ENCODE results near the gene PRR14L.
A peak's percentile ranks its signal among the peaks of the same experiment; 100 is the strongest.
"Not testable (repeated sequence)": the region's sequence is repeated elsewhere in the genome, so short reads cannot be mapped to it uniquely, and the experiment has no call there.

Gene PRR14L

DNA sequence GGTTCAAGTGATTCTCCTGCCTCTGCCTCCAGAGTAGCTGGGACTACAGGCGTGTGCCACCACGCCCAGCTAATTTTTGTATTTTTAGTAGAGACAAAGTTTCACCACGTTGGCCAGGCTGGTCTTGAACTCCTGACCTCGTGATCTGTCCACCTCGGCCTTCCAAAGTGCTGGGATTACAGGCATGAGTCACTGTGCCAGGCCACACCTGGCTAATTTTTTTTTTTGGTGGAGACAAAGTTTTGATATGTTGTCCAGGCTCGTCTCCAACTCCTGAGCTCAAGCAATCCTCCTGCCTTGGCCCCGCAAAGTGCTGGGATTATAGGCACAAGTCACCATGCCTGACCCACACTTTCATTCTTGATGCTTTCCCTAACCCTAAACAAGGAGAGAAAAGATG is 9.6 kb downstream of the PRR14L start:
- not testable (repeated sequence) for DNase-seq (ENCODE audit: low spot score)

DNA sequence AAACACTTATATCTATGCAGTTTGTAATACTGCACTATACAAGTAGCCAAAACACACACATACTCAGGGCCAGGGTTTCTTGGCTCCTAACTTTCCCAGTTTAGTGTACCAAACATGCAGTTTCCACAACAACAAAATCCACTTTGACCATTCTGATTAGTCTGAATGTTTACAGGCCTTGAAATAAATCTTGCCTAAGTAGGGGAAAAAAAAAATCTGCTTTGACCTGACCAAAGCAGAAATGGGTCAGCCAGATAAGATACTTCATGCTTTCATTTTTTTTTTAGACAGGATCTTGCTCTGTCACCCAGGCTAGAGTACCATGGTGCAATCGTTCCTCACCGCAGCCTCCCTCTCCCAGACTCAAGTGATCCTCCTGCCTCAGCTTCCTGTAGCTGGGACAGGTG is 10.1 kb downstream of the PRR14L start:
- DNase-seq (ENCODE audit: low spot score), result no peak

DNA sequence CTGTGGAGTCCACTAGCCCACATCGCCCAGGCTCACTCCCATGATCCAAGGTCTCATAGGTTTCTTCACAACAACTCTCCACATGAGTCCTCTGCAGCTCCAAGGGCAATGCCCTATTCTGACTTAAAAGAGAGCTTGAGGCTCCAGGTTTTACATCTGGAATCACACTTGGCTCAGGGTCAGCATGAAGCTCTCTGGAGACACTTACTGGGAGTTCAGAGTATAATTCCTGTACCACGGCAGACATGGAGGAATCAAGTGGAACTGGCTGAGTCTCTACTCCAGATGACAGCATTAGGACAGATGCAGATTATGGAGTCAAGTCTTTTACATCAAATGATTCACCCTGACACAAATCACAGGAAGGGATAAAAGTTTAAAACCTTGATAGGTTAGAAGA is 11.4 kb downstream of the PRR14L start:
- no peak for DNase-seq (ENCODE audit: low spot score)

DNA sequence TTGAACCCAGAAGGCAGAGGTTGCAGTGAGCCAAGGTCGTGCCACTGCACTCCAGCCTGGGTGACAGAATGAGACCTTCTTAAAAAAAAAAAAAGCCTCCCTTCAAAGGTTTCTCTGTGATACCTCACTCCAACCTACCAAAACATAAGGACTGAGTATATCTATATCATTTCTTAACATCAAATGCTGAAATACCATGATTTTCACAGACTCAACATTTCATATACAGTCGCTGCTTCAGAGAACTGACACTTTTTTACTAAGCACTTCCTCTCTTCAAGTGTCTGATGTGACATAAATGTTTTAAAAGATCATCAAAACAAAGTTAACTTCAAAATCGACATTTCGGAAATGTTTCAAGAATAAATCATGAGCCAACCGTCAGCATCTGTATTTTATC is 12.0 kb downstream of the PRR14L start:
- DNase-seq (ENCODE audit: low spot score), result no peak

DNA sequence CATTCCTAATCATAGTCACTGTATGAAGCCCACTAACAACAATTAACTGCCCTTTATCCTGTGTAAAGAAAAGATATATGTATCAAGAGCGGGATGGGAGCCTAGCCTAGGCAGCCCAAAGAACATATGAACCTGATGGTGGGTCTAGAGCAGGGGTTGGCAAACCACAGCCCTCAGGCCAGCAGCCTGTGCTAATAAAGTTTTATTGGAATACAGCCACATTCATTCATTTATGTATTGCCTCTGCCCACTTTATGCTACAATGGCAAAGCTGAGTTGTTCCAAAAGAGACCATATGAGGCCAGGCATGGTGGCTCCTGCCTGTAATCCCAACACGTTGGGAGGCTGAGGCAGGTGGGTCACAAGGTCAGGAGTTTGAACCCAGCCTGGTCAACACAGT is 13.5 kb downstream of the PRR14L start:
- DNase-seq (ENCODE audit: low spot score), result no peak

DNA sequence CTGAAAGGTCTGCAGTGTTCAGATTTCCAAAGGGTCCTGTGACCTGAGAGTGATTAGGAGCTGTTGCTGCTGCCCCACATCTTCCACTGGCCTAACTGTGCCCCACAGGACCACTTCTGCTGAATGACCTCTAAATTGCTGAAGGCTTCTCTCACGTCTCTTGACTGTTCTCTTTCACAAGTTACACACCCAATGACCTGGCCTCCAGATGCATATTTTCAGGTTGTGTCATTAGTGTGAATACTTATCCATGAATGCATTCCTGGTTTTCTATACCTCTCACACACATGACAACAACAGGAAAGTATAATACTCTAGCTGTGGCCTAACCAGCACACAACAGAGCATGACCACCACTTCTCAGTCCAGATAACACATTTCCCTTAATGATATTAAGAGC is 15.4 kb downstream of the PRR14L start:
- peak; percentile 20 for DNase-seq (ENCODE audit: low spot score)

DNA sequence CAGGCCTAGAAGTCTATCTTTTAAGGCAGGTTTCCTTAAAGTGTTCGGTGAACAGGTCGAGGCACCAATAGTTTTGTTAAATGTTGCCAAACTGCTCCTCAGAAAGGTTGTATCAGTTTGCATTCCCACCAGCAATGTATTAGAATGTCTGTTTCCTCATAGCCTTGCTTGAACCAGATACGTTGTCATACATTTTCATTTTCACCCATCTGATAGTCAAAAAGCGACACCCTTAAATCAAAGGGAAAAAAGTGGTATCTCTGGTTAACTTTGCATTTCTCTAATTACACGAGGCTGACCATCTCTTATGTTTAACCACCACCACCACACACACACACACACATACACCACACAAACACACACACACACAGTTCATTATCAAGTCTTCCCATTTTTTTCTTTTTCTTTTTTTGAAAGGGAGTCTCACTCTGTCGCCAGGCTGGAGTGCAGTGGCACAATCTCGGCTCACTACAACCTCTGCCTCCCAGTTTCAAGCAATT is 16.3 kb downstream of the PRR14L start:
- no peak for DNase-seq (ENCODE audit: low spot score)

DNA sequence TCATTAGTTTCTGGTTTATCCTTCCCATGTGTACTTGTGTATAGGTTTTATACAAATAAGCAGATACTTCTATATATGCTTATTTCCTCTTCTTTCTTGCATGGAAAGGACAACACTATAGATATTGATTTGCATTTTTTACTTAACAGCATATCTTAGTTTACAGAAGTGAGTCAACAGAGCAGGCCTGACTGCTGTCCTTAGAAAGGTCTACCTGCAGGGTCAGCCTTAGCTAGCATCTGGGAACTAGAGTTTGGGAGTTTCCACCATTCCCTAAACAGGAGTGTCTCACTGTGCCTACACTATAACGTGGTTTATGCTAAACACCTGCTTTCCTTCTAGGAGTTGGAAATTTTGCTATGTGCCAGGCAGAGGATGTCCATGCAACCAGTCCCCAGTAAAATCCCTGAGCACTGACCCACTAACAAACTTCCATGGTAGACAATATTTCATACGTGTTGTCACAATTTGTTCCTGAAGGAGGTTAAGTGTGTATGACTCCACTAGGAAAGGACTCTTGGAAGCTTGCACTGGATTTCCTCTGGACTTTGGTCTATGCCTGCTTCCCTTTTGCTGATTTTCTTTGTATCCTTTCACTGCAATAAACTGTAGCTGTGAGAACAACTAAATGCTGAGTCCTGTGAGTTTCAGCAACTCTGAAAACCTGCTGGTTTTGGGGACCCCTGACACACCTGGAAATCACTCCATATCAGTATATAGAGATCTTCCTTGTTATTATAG is 17.7 kb downstream of the PRR14L start:
- no peak for DNase-seq (ENCODE audit: low spot score)

DNA sequence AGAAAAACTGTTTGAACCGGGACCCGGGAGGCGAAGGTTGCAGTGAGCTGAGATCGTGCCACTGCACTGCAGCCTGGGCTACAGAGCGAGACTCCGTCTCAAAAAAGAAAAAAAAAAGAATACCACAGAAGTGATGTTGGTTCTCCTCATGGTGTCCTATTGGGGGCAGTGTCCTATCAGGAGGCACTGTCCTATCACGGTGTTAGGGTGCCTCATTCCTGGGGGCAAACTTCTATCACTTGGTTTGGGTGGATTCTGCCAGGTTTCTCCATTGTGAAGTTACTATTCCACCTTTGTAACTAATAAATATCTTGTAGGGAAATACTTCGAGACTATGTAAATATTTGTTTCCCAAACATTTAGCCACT is 19.6 kb downstream of the PRR14L start:
- no peak for DNase-seq (ENCODE audit: low spot score)

DNA sequence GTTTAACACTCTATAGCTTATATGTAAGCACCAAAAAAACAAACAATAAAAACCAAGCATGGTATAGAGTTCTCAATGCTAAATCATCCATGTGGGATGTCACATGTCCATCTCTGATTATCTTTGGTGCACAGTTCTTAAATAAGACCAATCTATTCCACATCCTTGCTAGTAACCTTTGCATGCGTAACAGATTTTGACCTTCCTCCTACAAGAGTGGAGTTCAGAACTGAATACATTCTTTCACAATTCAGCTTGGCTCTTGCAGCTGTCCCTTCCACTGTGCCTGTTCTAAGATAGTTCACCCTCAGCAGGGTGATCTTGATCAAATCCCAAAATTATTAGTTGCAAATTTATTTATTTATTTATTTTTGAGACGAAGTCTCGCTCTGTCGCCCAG is 21.1 kb downstream of the PRR14L start:
- DNase-seq (ENCODE audit: low spot score), result no peak

DNA sequence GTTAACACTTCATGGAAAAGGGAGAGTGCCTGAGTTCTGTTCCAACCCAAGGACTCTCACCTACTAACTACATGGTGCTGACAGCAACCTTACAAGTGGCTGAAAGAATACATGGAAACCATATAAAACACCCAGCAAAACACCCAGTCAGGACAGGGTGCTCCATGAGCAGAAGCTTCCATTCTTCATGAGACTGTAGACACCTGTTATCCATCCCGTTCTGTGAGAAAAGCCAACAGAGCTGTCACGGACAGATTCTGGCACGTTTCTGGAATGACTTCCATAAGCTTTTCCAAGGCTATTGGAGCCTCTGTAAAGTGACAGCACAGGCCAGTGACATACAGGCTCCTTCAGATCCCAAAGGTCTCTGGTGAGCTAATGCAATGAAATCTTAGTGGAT is 23.2 kb downstream of the PRR14L start:
- DNase-seq (ENCODE audit: low spot score), result no peak

DNA sequence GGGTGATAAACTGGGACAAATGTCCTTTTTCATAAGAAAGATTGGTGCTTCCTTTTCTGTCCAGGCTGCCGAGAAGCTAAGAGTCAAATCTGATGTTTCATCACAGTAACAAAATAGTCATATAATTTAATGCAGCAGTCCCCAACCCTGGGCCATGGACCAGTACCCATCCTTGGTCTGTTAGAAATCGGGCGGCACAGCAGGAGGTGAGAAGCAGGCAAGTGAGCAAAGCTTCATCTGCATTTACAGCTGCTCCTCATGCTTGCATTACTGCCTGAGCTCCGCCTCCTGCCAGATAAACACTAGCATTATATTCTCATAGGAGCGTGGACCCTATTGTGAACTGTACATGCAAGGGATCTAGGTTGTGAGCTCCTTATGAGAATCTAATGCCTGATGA is 26.2 kb downstream of the PRR14L start:
- DNase-seq (ENCODE audit: low spot score), result no peak

DNA sequence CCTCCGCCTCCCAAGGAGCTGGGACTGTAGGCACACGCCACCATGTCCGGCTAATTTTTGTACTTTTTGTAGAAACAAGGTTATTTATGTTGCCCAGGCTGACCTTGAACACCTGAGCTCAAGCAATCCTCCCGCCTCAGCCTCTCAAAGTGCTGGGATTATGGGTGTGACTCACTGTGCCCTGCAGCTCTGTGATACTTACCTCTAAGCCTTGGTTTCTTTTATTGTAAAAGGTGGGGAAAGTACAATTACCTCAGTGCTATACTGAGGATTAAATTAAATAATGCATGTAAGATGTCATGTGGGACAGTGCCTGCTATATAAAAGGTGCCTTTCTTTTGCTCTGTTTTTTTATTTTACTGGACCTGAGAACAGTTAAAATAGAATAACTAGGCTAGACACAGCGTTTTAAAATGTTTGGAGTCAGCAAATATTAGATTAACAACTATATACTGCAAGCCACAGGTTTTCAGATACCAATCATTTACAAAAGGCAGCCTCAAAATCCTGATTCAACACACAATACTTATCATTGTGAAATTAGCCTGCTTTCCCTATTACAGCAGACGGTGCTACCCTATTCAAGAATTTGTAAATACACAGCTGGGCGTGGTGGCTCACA is 30.0 kb downstream of the PRR14L start:
- no peak for DNase-seq (ENCODE audit: low spot score)

DNA sequence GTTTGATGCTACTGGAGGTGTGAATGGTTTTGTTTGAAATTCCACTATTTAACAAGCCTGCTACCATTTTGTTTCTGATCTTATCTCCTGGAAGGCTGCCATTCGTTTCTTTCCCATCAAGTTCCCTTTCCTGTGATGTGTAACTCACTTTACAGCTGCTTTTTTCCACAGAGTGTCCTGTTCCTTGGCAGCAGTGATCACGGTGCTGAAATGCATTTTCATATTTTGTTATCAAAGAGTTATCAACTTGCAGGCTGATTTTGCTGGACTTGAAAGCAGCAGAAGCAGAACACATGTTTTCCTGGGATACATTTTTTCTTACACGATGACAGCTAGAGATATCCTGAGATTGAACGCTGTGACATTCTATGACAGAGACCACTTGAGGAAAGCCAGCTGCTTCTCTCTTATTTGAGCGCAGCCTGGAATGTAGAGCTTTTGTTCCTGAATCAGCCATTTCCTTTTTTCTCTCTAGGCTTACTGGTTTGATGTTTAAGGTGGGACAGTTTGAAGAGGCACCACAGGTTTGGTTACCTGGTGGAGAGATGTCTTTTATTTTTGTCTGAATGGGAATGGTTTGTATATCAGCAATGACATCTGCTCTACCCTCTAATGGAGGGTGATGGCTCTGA is 34.7 kb downstream of the PRR14L start:
- DNase-seq (ENCODE audit: low spot score), result no peak

DNA sequence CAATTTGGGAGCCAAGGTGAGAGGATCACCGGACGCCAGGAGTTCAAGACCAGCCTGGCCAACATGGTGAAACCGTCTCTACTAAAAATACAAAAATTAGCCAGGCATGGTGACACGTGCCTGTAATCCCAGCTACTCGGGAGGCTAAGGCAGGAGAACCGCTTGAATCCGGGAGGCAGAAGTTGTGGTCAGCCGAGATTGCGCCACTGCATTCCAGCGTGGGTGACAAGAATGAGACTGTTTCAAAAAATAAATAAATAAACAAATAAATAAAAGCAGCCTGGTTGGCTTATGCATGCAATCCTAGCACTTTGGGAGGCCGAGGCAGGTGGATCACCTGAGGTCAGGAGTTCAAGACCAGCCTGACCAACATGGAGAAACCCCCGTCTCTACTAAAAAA is 38.7 kb downstream of the PRR14L start:
- DNase-seq (ENCODE audit: low spot score), result not testable (repeated sequence)

DNA sequence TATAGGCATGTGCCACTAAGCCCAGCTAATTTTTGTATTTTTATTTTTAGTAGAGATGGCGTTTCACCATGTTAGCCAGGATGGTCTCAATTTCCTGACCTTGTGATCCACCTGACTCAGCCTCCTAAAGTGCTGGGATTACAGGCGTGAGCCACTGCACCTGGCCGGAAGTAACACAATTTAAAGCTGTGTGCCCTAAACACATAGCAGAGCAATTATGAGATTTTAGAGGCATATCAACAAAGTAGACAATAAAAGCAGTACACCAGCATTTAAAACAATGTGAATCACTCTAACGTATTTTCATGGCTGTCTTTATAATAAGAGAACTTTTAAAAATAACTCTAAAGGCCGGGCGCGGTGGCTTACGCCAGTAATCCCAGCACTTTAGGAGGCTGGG is 42.4 kb downstream of the PRR14L start:
- DNase-seq (ENCODE audit: low spot score), result no peak

DNA sequence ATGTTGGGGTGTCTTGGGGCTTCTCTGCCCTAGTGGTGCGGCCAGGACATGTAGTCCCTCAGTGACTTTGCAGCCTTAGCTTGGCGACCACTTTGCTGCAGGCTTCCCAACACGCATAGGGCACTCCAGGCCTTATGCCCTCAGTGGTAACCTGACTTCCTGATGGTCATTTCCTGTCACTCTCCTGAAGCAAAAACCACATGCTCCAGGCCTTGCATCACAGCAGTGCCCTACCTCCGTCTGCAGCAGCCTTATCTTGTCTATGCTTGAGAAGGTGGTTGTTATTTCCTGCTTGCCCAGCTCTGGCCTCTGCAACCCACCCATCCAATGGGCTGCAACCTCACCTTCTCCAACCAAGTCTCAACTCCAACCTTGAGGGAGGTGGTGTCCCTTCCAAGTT is 54.5 kb downstream of the PRR14L start:
- no peak for DNase-seq (ENCODE audit: low spot score)

DNA sequence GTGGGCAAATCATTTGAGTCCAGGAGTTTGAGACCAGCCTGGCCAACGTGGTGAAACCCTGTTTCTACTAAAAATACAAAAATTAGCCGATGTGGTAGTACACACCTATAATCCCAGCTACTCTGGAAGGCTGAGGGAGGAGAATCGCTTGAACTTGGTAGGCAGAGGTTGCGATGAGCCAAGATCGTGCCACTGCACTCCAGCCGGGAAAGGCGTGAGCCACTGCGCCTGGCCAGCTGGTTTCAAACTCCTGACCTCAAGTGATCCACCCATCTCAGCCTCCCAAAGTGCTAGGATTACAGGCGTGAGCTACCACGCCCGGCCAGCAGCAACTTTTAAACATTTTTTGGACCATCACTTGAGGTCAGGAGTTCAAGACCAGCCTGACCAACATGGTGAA is 55.9 kb downstream of the PRR14L start:
- DNase-seq (ENCODE audit: low spot score), result not testable (repeated sequence)

DNA sequence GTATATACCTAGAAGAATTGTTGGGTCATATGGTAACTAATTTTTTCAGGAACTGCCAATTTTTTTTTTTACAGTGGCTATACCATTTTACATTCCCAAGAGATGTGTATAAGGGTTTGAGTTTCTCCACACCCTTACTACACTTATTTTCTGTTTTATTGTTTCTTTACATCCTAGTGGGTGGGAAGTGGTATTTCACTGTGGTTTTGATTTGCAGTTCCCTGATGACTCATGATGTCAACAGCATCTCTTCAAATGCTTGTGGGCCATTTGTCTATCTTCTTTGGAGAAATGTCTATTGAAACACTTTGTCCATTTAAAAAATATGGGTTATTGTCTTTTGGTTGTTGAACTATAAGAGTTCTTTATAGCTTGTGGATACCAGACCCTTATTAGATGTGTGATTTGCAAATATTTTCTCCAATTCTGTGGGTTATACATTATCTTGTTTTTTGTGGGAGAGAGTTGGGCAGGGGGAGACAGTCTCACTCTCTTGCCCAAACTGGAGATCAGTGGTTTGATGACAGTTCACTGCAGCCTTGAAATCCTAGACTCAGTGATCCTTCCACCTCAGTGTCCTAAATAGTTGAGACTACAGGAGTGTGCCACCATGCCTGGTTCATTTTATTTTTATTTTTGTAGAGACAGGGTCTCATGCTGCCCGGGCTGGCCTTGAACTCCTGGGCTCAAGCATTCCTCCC is 57.6 kb downstream of the PRR14L start:
- peak; percentile 60 for DNase-seq (ENCODE audit: low spot score)

DNA sequence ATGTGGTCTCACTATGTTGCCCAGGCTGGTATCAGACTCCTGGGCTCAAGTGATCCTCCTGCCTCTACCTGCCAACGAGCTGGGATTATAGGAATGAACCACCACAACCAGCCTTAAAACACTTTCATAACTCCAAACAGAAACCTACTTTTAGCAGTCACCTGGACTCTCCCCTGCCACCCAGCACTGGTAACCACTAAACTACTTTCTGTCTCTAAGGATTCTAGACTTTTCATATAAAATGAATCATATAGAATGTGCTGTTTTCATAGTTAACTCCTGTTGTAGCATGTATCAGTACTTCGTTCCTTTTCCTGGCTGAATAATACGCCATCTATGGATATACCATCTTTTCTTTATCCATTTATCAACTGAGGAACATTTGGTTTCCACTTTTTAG is 58.5 kb downstream of the PRR14L start:
- DNase-seq (ENCODE audit: low spot score), result no peak

DNA sequence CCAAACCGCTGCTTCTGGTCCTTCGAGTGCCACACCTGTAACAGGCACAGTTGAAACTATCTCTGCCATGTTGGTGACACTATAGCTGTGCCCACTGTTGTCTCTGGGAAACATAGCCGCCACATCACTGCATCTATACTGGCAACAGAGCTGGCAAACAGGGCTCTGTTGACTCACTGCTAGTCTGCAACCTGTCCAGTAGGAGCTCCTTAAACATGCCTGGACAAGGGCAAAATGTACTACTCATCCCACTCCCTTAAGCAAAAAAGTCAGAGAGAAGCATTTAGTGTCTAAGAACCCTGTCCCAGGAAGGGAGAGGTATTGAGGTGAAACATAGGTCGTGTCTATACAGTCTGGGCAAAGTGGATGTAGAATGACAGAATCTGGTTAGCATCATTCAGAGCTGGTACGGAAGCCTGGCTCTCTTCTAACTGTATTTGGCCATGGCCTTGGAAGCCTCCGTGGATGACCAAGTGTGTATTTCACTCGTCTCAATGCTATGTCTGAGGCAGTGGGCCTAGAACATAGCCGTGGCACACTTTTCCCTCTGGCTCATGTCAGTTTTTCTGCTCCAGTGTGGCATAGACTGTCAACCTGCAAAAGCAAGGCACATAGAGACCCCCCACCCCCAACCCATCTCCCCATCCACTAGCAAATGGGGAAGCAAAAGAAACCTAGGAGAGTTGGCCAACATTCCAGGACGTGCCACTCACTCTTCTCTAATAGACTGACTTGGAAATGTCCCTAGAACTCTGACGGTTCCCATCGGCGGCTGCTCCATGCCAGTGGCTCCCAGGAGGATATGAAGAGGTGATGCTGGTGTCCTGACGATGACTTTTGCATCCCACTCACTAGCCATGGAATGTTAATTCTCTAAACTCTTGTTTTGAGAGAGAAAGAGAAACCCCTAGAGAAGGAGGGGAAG is 66.5 kb downstream of the PRR14L start:
- no peak for DNase-seq (ENCODE audit: low spot score)

DNA sequence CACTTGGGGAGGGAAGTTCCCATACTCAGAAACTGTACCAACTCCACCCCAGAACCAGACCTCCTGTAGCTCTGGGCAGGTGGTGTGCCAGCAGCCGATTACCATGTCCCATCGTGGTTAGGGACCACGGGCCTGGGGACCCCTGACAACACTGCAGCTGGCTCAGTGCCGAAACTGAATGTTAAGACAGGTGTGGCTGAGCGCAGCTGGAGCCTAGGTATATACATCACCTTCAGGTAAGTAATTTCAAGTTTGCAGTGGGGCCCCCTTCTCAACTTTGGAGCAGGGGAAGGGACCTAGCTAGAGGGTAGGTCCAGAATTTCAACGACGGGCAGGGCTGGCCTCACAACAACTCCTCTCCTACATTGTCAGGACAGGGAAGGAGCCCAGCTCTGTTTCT is 67.2 kb downstream of the PRR14L start:
- DNase-seq (ENCODE audit: low spot score), result no peak
